HEK293T (cell line): Measurements from ENCODE around the gene SPDYE4.

Source experiments
- CTCF ChIA-PET: fragments of 350-600 bp; formaldehyde crosslinking; extraction: SDS; loops from one replicate; lab custom pipeline; 2021; ENCODE audit warnings: antibody characterized with exemption, inconsistent platforms; lab: Yijun Ruan, JAX
- POLR2A ChIA-PET: fragments of 350-600 bp; formaldehyde crosslinking; extraction: SDS; loops from one replicate; lab custom pipeline; 2020; ENCODE audit warnings: antibody characterized with exemption, inconsistent platforms; lab: Yijun Ruan, JAX
- DNase-seq: peaks from one replicate; pipeline ENCODE4 v3.0.0; 2012; ENCODE audit warnings: mixed read lengths; ENCODE audit errors: extremely low spot score
- ARNT ChIP-seq: fragments of 450-650 bp; IDR thresholded peaks from 2 replicates; pipeline ENCODE4 v1.6.1; 2017; ENCODE audit warnings: mild to moderate bottlenecking
- BHLHE40 ChIP-seq: fragments of 450-650 bp; IDR thresholded peaks from 2 replicates; pipeline ENCODE4 v1.6.1; 2016; ENCODE audit warnings: mild to moderate bottlenecking, moderate library complexity, borderline replicate concordance
- CTBP1 ChIP-seq: fragments of 450-650 bp; IDR thresholded peaks from 2 replicates; pipeline ENCODE4 v1.6.1; 2016; ENCODE audit warnings: borderline replicate concordance
- ELF4 ChIP-seq: fragments of 450-650 bp; IDR thresholded peaks from 2 replicates; pipeline ENCODE4 v1.6.1; 2017; ENCODE audit warnings: antibody characterized with exemption
- FOXA1 ChIP-seq: fragments of 450-650 bp; IDR thresholded peaks from 2 replicates; pipeline ENCODE4 v1.6.1; 2016; ENCODE audit warnings: mild to moderate bottlenecking
- FOXK2 ChIP-seq: fragments of 450-650 bp; IDR thresholded peaks from 2 replicates; pipeline ENCODE4 v1.6.1; 2016; ENCODE audit warnings: mild to moderate bottlenecking
- FOXM1 ChIP-seq: fragments of 450-650 bp; IDR thresholded peaks from 2 replicates; pipeline ENCODE4 v1.6.1; 2017; ENCODE audit warnings: mild to moderate bottlenecking, borderline replicate concordance
- HDGF ChIP-seq: fragments of 450-650 bp; IDR thresholded peaks from 2 replicates; pipeline ENCODE4 v1.6.1; 2017; ENCODE audit warnings: antibody characterized with exemption, borderline replicate concordance
- L3MBTL2 ChIP-seq: fragments of 450-650 bp; conservative IDR thresholded peaks from 2 replicates; pipeline ENCODE4 v1.6.1; 2016; ENCODE audit warnings: mild to moderate bottlenecking
- LEF1 ChIP-seq: fragments of 450-650 bp; IDR thresholded peaks from 2 replicates; pipeline ENCODE4 v1.6.1; 2017; ENCODE audit warnings: mild to moderate bottlenecking, borderline replicate concordance
- NFRKB ChIP-seq: fragments of 450-650 bp; IDR thresholded peaks from 2 replicates; pipeline ENCODE4 v1.6.1; 2016; ENCODE audit warnings: mild to moderate bottlenecking, moderate library complexity
- SP1 ChIP-seq: fragments of 450-650 bp; IDR thresholded peaks from 2 replicates; pipeline ENCODE4 v1.6.1; 2017
- SUZ12 ChIP-seq: fragments of 450-650 bp; IDR thresholded peaks from 2 replicates; pipeline ENCODE4 v1.6.1; 2016; ENCODE audit warnings: mild to moderate bottlenecking
- TARDBP ChIP-seq: fragments of 450-650 bp; IDR thresholded peaks from 2 replicates; pipeline ENCODE4 v1.6.1; 2016
- ZNF384 ChIP-seq: fragments of 450-650 bp; IDR thresholded peaks from 2 replicates; pipeline ENCODE4 v1.6.1; 2016
- TF ChIP-seq, protein P1 (sequence below): fragments of 450-650 bp; IDR thresholded peaks from 2 replicates; pipeline ENCODE4 v1.6.1; 2016

The SPDYE4 gene

GRCh38 chr17:8742819-8743218, 15.5 kb downstream of the SPDYE4 start:
- no peak for TF ChIP-seq SP1
- TF ChIP-seq ZNF384, result no peak
- no peak for TF ChIP-seq ARNT
- TF ChIP-seq, protein P1, sequence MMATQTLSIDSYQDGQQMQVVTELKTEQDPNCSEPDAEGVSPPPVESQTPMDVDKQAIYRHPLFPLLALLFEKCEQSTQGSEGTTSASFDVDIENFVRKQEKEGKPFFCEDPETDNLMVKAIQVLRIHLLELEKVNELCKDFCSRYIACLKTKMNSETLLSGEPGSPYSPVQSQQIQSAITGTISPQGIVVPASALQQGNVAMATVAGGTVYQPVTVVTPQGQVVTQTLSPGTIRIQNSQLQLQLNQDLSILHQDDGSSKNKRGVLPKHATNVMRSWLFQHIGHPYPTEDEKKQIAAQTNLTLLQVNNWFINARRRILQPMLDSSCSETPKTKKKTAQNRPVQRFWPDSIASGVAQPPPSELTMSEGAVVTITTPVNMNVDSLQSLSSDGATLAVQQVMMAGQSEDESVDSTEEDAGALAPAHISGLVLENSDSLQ, result no peak
- TF ChIP-seq ELF4, result no peak
- TF ChIP-seq NFRKB, result no peak
- TF ChIP-seq LEF1, result no peak
- no peak for TF ChIP-seq SUZ12
- no peak for TF ChIP-seq FOXM1
- no peak for TF ChIP-seq FOXK2
- DNase-seq, result no peak
- POLR2A ChIA-PET, result no interaction called here
- CTCF ChIA-PET, result interaction anchor here (1.3 kb wide), 1 partner anchor 333 kb away, joined by 3 read pairs; no protein-coding TSS in a partner anchor

DNA sequence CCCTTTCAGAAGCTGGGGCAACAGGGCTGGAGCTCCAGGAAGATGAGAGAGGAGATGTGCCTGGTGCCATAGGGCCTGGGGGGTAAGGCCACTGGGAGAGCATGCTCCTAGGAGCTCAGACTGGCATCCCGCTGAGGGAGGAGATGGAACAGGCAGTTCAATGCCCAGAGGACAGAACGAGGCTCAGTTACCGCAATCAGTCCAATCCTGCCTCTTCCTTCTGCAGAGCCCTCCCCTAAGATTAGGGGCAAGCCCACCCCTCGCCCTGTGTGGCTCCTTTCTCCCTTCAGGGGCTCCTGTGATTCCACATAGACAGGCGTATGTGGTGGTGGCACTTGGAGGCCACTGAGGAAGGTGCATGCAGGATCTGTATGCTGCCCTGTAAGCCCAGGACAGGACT, 16.1 kb downstream of the SPDYE4 start:
- CTCF ChIA-PET, result interaction anchor here (1.3 kb wide), 1 partner anchor 332 kb away, joined by 3 read pairs; no protein-coding TSS in a partner anchor

GRCh38 chr17:8741771-8742170, 16.6 kb downstream of the SPDYE4 start:
- CTCF ChIA-PET, result interaction anchor here (1.3 kb wide), 1 partner anchor 332 kb away, joined by 3 read pairs; no protein-coding TSS in a partner anchor
- no peak for TF ChIP-seq BHLHE40
- TF ChIP-seq FOXM1, result no peak
- no peak for TF ChIP-seq NFRKB
- TF ChIP-seq TARDBP, result no peak
- TF ChIP-seq, protein P1, result no peak
- TF ChIP-seq FOXK2, result no peak
- no peak for TF ChIP-seq FOXA1
- no peak for TF ChIP-seq LEF1
- no peak for TF ChIP-seq ELF4
- TF ChIP-seq L3MBTL2, result no peak
- TF ChIP-seq CTBP1, result no peak
- no peak for TF ChIP-seq SP1
- no peak for TF ChIP-seq ZNF384
- no peak for TF ChIP-seq ARNT
- no peak for TF ChIP-seq HDGF
- TF ChIP-seq SUZ12, result no peak
- DNase-seq, result no peak
- POLR2A ChIA-PET, result no interaction called here

More for the DNA sequence above, 16.1 kb downstream of the SPDYE4 start:
- POLR2A ChIA-PET, result no interaction called here
- DNase-seq, result no peak
- TF ChIP-seq HDGF (no peak), FOXK2 (no peak)

- POLR2A ChIA-PET, result no interaction called here
- CTCF ChIA-PET, result interaction anchor here (1.3 kb wide), 1 partner anchor 331 kb away, joined by 3 read pairs; no protein-coding TSS in a partner anchor
- TF ChIP-seq FOXM1, result no peak
- TF ChIP-seq HDGF, result no peak
- no peak for TF ChIP-seq LEF1
- TF ChIP-seq SUZ12, result no peak
- no peak for TF ChIP-seq TARDBP
- TF ChIP-seq ARNT, result no peak
- no peak for TF ChIP-seq SP1
- TF ChIP-seq FOXK2, result no peak
- no peak for TF ChIP-seq ELF4
- TF ChIP-seq, protein P1, result no peak
- no peak for TF ChIP-seq ZNF384
- no peak for TF ChIP-seq FOXA1
- no peak for TF ChIP-seq NFRKB
- TF ChIP-seq BHLHE40, result no peak
- no peak for TF ChIP-seq CTBP1
- no peak for TF ChIP-seq L3MBTL2
- DNase-seq, result no peak
Observed at GRCh38 chr17:8741366-8741765, 17.0 kb downstream of the SPDYE4 start.

DNA sequence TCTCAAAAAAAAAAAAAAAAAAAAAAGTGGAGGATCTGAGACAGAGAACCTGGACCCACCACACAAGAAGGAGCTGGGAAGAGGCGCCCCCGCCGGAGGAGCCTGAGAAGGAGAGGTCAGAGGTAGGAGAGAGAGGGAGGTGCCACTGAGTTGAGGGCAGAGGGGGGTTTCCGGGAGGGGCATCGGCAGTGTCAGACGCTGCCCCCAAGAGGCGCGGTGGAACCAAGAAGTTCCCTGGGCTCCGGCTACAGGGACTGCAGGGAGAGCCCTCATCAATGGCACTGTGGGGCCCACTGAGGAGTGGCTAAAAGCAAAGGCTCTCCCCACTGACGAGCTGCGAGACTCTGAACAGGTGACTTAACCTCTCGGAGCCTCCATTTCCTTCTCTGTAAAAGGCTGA, 17.9 kb downstream of the SPDYE4 start:
- POLR2A ChIA-PET, result no interaction called here
- DNase-seq, result no peak
- CTCF ChIA-PET, result no interaction called here
- no peak for TF ChIP-seq SUZ12

- CTCF ChIA-PET, result no interaction called here
- no peak for DNase-seq
- POLR2A ChIA-PET, result no interaction called here
- TF ChIP-seq FOXA1 (no peak), TARDBP (no peak), BHLHE40 (no peak), FOXK2 (no peak), LEF1 (no peak), NFRKB (no peak), FOXM1 (no peak), SUZ12 (no peak), ARNT (no peak), SP1 (no peak), HDGF (no peak), ELF4 (no peak)
- TF ChIP-seq, protein P1, result no peak
Observed at GRCh38 chr17:8739097-8739496, 19.2 kb downstream of the SPDYE4 start.
